ENCODE measurements around the gene IL21. TPM values are rescaled to one million over a fixed set of nuclear protein-coding genes. Genes with fewer than 3 reads are reported as not detected.
A peak's percentile ranks its signal among the peaks of the same experiment; 100 is the strongest.

The IL21 gene
- polyA plus RNA-seq, 1 donor = not detected

GRCh38 chr4:122633211-122633610 lies 12.3 kb upstream of the IL21 start:
- no peak for DNase-seq

- DNase-seq = no peak
Measured at GRCh38 chr4:122632396-122633143, 11.7 kb upstream of the IL21 start.

GRCh38 chr4:122625156-122625555 lies 4.3 kb upstream of the IL21 start:
- DNase-seq = no peak

DNA sequence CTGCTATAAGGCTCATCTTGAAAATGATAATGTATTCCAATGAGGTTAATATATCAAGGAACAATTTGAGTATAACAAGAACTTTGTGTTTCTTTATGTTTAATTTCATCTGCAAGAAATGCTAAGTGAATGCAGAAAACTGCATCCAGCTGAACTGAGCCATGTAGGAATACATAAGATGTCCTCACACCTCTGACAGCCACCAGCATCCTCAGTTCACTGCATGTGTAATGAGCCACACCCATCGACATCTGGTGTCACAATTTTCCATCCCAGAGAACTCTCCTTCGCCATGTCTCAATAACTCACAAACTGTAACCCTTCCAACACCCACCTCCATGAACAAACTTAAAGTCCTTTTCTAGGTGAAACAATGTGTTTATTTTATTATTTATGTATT lies 3.3 kb upstream of the IL21 start:
- no peak for DNase-seq

- DNase-seq = no peak
Measured at GRCh38 chr4:122623637-122624166, 2.8 kb upstream of the IL21 start.

DNA sequence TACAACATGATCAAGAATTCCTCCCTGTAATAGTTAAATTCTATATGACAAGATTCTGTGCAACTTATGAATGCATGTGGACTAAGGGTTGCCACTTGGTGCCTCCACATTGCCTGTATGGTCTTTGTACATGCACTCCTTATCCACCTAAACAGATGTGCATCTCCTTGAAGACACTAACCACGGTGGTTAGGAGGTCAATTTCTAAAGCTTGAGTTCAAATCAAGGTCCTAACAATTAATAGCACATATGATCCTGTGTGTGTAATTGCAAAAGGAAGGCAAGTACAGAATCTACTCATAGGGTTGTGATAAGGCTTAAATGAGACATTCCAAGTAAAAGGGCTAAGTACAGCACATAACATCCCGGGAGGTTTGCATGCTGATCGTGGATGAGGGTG lies 1.5 kb upstream of the IL21 start:
- no peak for DNase-seq

DNA sequence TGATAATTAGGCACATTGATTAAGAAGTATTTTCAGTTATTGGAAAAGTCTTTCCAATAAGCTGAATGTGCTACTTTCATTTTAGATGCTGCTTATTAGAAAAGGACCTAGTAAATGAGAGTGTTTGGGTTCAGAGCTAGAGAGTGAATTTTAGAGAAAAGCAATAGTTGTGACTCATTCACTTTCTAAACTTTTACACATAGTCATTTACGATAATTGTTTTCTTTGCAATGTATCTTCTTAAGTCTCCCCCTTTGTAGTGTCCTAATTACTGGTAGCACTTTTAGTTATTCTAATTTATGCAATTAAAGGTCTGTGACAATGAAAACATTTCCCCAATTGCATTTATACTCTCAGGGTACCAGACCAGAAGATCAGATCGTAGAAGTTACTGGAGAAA lies 1.3 kb downstream of the IL21 start:
- DNase-seq = no peak

- DNase-seq = no peak
Measured at GRCh38 chr4:122617597-122618593, 3.0 kb downstream of the IL21 start.

DNA sequence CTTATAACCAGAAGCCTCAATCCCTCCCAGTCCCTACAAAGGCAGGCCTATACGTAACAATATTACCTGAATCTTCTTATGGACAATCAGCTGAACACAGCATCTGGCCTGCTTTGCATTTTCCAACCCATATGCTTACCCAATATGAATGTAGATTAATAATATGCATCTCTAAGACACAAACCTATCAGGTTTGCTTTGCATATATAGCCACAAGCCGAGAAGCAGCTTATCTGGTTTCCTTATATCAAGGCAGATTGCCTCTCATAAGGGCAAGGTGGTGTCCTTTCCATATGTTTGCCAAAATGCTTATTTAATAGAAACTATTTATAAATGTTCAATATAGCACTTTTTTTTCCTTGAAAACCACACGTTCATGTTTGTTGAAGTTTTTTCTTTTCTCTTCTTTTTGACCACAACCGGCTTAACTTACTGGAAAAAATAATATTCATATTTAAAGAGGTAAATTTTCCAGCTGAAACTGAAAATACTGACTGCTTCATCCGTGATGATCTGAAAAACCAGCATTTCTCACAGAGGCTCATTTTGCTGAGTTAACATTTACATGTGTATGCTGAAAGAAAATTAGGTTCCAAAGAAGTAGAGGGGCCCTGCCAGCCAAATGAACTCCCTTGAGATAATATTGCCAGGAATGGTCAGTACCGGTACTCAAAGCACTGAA lies 3.8 kb downstream of the IL21 start:
- no peak for DNase-seq

GRCh38 chr4:122614621-122615020 lies 6.2 kb downstream of the IL21 start:
- no peak for DNase-seq

GRCh38 chr4:122612540-122612939 lies 8.3 kb downstream of the IL21 start:
- DNase-seq = no peak

DNA sequence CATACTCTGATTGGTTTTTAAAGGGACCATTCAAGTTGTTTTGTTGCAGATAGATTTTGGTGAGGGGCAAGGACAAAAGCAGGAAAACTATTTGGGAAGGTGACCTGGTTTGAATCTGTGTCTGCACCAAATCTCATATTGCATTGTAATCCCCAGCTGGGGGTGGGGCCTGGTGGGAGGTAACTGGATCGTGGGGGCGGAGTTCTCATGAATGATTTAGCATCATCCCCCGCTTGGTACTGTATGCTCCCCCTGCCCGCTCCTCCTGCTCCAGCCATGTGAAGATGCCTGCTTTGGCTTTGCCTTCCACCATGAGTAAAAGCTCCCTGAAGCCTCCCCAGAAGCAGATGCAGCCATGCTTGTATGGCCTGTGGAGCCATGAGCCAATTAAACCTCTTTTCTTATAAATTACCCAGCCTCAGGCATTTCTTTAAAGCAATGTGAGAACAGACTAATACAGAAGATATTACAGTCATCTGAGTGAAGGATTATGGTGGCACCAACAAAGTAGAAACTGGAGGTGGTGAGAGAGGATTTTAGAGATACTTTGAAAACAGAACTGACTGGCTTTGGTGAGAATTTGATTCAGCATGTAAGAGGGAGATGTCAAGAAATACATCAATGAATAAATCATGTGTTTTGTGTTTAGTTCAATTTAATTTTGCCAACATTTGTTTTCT lies 14.4 kb downstream of the IL21 start:
- peak; percentile 11 for DNase-seq

GRCh38 chr4:122604146-122604545 lies 16.7 kb downstream of the IL21 start:
- DNase-seq = no peak

DNA sequence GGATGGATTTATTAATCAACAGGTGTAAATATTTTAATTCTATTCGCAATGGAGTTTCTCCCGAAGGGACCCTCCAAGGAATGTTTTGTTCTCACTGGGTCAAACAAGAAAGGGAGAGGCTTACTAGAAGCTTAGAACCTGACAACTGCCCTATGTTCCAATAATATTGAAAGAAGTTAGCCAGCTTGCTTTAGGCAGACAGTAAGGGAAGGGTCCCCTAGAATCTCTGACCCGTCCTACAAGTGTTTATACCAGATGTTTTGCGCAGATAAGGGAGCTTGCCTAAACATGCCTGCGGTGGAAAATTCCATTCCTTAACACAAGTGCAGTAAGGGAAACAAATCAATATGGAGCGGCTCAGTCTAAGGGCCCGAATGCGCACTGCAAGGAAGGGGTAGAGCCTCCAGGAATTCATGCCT lies 17.7 kb downstream of the IL21 start:
- no peak for DNase-seq

GRCh38 chr4:122602277-122603142 lies 18.4 kb downstream of the IL21 start:
- DNase-seq = peak; percentile 14

- no peak for DNase-seq
Measured at GRCh38 chr4:122591196-122591595, 29.7 kb downstream of the IL21 start.

DNA sequence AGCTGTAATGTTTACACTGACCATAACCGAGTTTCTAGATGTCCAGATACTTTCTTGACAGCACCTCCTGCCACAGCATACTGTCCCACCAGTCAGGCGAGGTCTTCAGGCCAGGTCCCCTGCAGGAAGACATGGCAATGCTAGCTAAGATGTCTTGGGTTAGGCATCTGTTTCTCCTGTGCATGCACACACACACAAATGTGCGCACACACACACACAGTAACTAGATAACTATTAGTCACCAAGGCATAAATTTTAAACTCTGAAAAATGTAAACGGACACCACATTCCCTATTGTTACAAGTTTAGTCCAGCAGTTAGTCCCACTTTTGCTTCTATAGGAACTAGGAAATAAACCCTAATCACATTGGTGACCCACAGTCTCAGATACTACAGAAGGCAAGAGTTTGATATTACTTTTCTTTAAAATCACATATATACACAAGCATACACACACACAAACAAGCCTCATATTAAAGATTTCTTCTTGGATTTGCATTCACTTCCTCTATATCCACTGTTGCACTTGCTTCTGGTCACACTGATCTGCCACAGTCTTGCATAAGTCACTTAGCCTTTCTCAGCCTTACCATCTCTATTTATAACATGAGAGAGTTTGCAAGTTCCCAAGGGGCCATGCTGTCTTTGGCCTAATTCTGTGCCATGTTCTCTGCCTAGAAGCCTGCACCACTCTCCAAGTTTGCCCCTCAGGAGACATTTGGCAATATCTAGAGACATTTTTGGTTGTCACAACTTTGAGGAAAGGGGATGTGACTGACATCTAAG lies 32.2 kb downstream of the IL21 start:
- DNase-seq = no peak

DNA sequence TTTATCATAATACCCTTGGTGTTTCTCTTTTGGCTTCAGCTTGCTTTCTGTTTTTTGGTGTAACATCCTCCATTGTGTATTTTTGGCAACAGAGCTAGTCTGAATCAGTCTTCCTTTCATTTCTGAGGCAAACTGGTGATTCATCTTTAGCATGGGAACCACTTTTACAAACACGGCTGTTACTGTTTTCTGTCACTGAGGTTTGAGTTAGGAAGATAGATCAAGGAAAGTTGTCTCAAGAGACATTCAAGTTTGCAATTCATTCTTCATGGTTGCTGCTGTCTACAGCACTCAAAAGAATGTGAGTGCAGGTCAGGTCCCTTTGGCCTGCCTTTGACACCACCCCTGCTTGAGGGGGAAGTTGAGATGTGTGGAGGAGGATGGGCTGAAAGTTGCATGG lies 36.3 kb downstream of the IL21 start:
- DNase-seq = no peak

DNA sequence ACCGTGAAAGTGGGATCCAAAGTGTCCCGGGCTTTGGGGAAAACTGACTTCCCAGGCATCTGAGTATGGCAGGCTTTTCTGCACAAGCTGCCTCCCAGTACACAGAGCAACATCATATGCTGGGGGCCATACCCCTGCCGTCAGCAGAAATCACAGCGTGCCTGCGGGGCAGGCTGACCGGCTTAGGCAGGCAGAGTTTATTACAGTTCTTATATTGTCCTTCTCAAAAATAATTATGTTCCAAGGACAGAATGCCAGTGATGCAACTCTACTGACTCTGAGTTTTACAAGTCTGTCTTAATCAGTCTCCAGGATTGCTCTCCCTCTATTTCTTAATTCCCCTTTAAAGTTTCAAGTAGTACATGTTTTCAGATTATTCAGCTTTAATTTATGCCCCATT lies 37.0 kb downstream of the IL21 start:
- no peak for DNase-seq

Measured in left kidney (tissue), 2 donors.